H9 (cell line): ENCODE data around the gene RAB3IP. TPM values are rescaled to one million over a fixed set of nuclear protein-coding genes. Genes with fewer than 3 reads are reported as not detected.

Experiments used
- DNase-seq: peaks from one replicate; pipeline ENCODE4 v3.0.0-alpha.2; 2017
- H2AFZ ChIP-seq: one replicate; pipeline ENCODE4 v1.6.1; 2013; ENCODE audit warnings: mild to moderate bottlenecking, low read length, control low read depth, moderate library complexity
- H2AK5ac ChIP-seq: 2 replicates; pipeline ENCODE4 v1.6.1; 2013; ENCODE audit warnings: low read length, control low read depth, mixed read lengths; ENCODE audit not compliant: insufficient read length
- H2BK120ac ChIP-seq: one replicate; pipeline ENCODE4 v1.6.1; 2013; ENCODE audit warnings: low read depth, mild to moderate bottlenecking, low read length, control low read depth, inconsistent platforms; ENCODE audit not compliant: poor library complexity, severe bottlenecking
- H2BK12ac ChIP-seq: 2 replicates; pipeline ENCODE4 v1.6.1; 2013; ENCODE audit warnings: low read length, control low read depth, mixed read lengths, low read depth; ENCODE audit not compliant: insufficient read length
- H2BK15ac ChIP-seq: 2 replicates; pipeline ENCODE4 v1.6.1; 2013; ENCODE audit warnings: low read depth, low read length, control low read depth
- H2BK20ac ChIP-seq: one replicate; pipeline ENCODE4 v1.6.1; 2013; ENCODE audit warnings: low read depth, mild to moderate bottlenecking, low read length, control low read depth, inconsistent platforms; ENCODE audit not compliant: poor library complexity, severe bottlenecking
- H2BK5ac ChIP-seq: 2 replicates; pipeline ENCODE4 v1.6.1; 2013; ENCODE audit warnings: low read length, control low read depth, mixed read lengths; ENCODE audit not compliant: insufficient read length
- H3K14ac ChIP-seq: 2 replicates; pipeline ENCODE4 v1.6.1; 2013; ENCODE audit warnings: low read length, control low read depth; ENCODE audit not compliant: insufficient read depth
- H3K18ac ChIP-seq: 2 replicates; pipeline ENCODE4 v1.6.1; 2013; ENCODE audit warnings: low read depth, mild to moderate bottlenecking, mixed read lengths, low read length, control low read depth; ENCODE audit not compliant: insufficient read length
- H3K23ac ChIP-seq: 2 replicates; pipeline ENCODE4 v1.6.1; 2013; ENCODE audit warnings: low read length, control low read depth, mixed read lengths, low read depth; ENCODE audit not compliant: insufficient read length
- H3K23me2 ChIP-seq: 2 replicates; pipeline ENCODE4 v1.6.1; 2013; ENCODE audit warnings: low read depth, mild to moderate bottlenecking, mixed read lengths, low read length, control low read depth; ENCODE audit not compliant: insufficient read length, poor library complexity, severe bottlenecking
- H3K27ac ChIP-seq: 2 replicates; pipeline ENCODE4 v1.5.1; 2013; ENCODE audit warnings: low read length, control low read depth, mixed read lengths, low read depth; ENCODE audit not compliant: insufficient read length
- H3K27me3 ChIP-seq: 2 replicates; pipeline ENCODE4 v1.6.1; 2013; ENCODE audit warnings: low read length, control low read depth, inconsistent platforms; ENCODE audit not compliant: insufficient read depth
- H3K4ac ChIP-seq: 2 replicates; pipeline ENCODE4 v1.6.1; 2013; ENCODE audit warnings: low read depth, mild to moderate bottlenecking, control low read depth, inconsistent platforms, low read length, moderate library complexity
- H3K4me1 ChIP-seq: 2 replicates; pipeline ENCODE4 v1.6.1; 2013; ENCODE audit warnings: low read length, control low read depth, inconsistent platforms; ENCODE audit not compliant: insufficient read depth
- H3K4me2 ChIP-seq: 2 replicates; pipeline ENCODE4 v1.6.1; 2013; ENCODE audit warnings: low read length, control low read depth, mixed read lengths; ENCODE audit not compliant: insufficient read length, insufficient read depth
- H3K56ac ChIP-seq: 2 replicates; pipeline ENCODE4 v1.6.1; 2013; ENCODE audit warnings: low read depth, mild to moderate bottlenecking, mixed read lengths, low read length, control low read depth; ENCODE audit not compliant: insufficient read length
- H3K79me1 ChIP-seq: 2 replicates; pipeline ENCODE4 v1.6.1; 2013; ENCODE audit warnings: low read depth, mild to moderate bottlenecking, moderate library complexity, low read length, control low read depth, inconsistent platforms; ENCODE audit not compliant: insufficient read depth, poor library complexity, severe bottlenecking
- H3K79me2 ChIP-seq: 2 replicates; pipeline ENCODE4 v1.6.1; 2013; ENCODE audit warnings: low read length, control low read depth, inconsistent platforms; ENCODE audit not compliant: insufficient read depth
- H3K9ac ChIP-seq: 2 replicates; pipeline ENCODE4 v1.6.1; 2013; ENCODE audit warnings: low read length, control low read depth, mixed read lengths; ENCODE audit not compliant: insufficient read length; ENCODE audit errors: extremely low read depth
- H3K9me3 ChIP-seq: one replicate; pipeline ENCODE4 v1.6.1; 2013; ENCODE audit warnings: low read depth, low read length, inconsistent platforms; ENCODE audit not compliant: control insufficient read depth
- H3T11ph ChIP-seq: one replicate; pipeline ENCODE4 v1.6.1; 2013; ENCODE audit warnings: mild to moderate bottlenecking, low read length, control low read depth, inconsistent platforms
- H4K20me1 ChIP-seq: one replicate; pipeline ENCODE4 v1.6.1; 2013; ENCODE audit not compliant: control insufficient read depth, insufficient read length, insufficient read depth
- H4K5ac ChIP-seq: 2 replicates; pipeline ENCODE4 v1.6.1; 2013; ENCODE audit warnings: low read depth, mild to moderate bottlenecking, mixed read lengths, low read length, control low read depth; ENCODE audit not compliant: insufficient read length
- H4K8ac ChIP-seq: replicated peaks from 2 replicates; pipeline ENCODE4 v1.6.1; 2013; ENCODE audit warnings: low read length, control low read depth, mixed read lengths, low read depth; ENCODE audit not compliant: insufficient read length
- H4K91ac ChIP-seq: 2 replicates; pipeline ENCODE4 v1.6.1; 2013; ENCODE audit warnings: low read depth, mild to moderate bottlenecking, moderate library complexity, mixed read lengths, low read length, control low read depth; ENCODE audit not compliant: insufficient read length
- H3K27ac Mint-ChIP-seq, 3 experiments: 2 replicates in 2 of 3; 3 replicates in 1 of 3; pipeline ENCODE4 v1.8.0; 2020 to 2021; ENCODE audit warnings: mixed read lengths in 3 of 3, mild to moderate bottlenecking in 1 of 3, moderate library complexity in 1 of 3
- H3K27me3 Mint-ChIP-seq: 2 replicates; pipeline ENCODE4 v1.8.0; 2021; ENCODE audit warnings: low read depth, mild to moderate bottlenecking, moderate library complexity, mixed read lengths
- H3K36me3 Mint-ChIP-seq, 3 experiments: 2 replicates in 2 of 3; 3 replicates in 1 of 3; pipeline ENCODE4 v1.8.0; 2020 to 2021; ENCODE audit warnings: low read depth in 3 of 3, mixed read lengths in 3 of 3; ENCODE audit not compliant: insufficient read depth in 1 of 3
- H3K4me1 Mint-ChIP-seq, 2 experiments: 2 replicates each; pipeline ENCODE4 v1.8.0; 2020; ENCODE audit warnings: mixed read lengths in 2 of 2
- H3K4me3 Mint-ChIP-seq, 2 experiments: 2 replicates in 1 of 2; 3 replicates in 1 of 2; pipeline ENCODE4 v1.8.0; 2020 to 2021; ENCODE audit warnings: mild to moderate bottlenecking in 2 of 2, mixed read lengths in 2 of 2, moderate library complexity in 1 of 2
- H3K9me3 Mint-ChIP-seq, 2 experiments: 2 replicates in 1 of 2; 3 replicates in 1 of 2; pipeline ENCODE4 v1.8.0; 2020; ENCODE audit warnings: mild to moderate bottlenecking in 2 of 2, mixed read lengths in 2 of 2, moderate library complexity in 1 of 2
- total RNA-seq: library from RNA; stranded (reverse); gene quantifications from 2 replicates; pipeline ENCODE4 v1.2.1, GENCODE V29; 2021
- TF ChIP-seq, protein P1 (sequence below): fragments of 200-600 bp; sonication (generic); conservative IDR thresholded peaks from 3 replicates; pipeline ENCODE4 v1.8.0; 2021; ENCODE audit warnings: antibody characterized with exemption, mild to moderate bottlenecking

RAB3IP gene
- total RNA-seq, 1 experiment from 2014 or later = 45.5 TPM

- Histone ChIP-seq H3K23ac (no peak overlapping the region), H4K5ac (no peak overlapping the region), H2BK12ac (no peak overlapping the region), H3K9ac (no peak overlapping the region), H3K79me1 (no peaks in the 10 kb centered on the region), H2AK5ac (no peak overlapping the region), H3K79me2 (no peaks in the 10 kb centered on the region), H3T11ph (no peak overlapping the region), H4K20me1 (no peaks in the 10 kb centered on the region), H2BK15ac (no peak overlapping the region), H3K4ac (no peak overlapping the region), H3K18ac (no peak overlapping the region), H4K8ac (no peak overlapping the region), H3K23me2 (no peaks in the 10 kb centered on the region), H2BK20ac (no peak overlapping the region), H2BK5ac (no peak overlapping the region), H3K9me3 (no peaks in the 10 kb centered on the region), H3K27ac (no peak overlapping the region), H2BK120ac (no peak overlapping the region), H3K56ac (no peak overlapping the region), H4K91ac (no peak overlapping the region), H3K27me3 (no peaks in the 10 kb centered on the region), H3K4me2 (no peak overlapping the region), H3K14ac (no peak overlapping the region), H3K4me1 (no peaks in the 10 kb centered on the region), H2AFZ (no peak overlapping the region)
- H3K27ac Mint-ChIP-seq = no peak overlapping the region
- H3K4me1 Mint-ChIP-seq = peaks cover 3% of the 10 kb centered on the region in 2 experiments; a peak in 3 of 4 replicates
- no peaks in the 10 kb centered on the region; the same call in 1 of the 2 replicates for H3K27me3 Mint-ChIP-seq
- TF ChIP-seq, protein P1, sequence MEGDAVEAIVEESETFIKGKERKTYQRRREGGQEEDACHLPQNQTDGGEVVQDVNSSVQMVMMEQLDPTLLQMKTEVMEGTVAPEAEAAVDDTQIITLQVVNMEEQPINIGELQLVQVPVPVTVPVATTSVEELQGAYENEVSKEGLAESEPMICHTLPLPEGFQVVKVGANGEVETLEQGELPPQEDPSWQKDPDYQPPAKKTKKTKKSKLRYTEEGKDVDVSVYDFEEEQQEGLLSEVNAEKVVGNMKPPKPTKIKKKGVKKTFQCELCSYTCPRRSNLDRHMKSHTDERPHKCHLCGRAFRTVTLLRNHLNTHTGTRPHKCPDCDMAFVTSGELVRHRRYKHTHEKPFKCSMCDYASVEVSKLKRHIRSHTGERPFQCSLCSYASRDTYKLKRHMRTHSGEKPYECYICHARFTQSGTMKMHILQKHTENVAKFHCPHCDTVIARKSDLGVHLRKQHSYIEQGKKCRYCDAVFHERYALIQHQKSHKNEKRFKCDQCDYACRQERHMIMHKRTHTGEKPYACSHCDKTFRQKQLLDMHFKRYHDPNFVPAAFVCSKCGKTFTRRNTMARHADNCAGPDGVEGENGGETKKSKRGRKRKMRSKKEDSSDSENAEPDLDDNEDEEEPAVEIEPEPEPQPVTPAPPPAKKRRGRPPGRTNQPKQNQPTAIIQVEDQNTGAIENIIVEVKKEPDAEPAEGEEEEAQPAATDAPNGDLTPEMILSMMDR = no peak
- DNase-seq = no peak
- H3K4me3 Mint-ChIP-seq = no peak overlapping the region
- no peaks in the 10 kb centered on the region for H3K36me3 Mint-ChIP-seq
- H3K9me3 Mint-ChIP-seq = no peaks in the 10 kb centered on the region; a peak in 1 of 5 replicates
These were observed 95.9 kb downstream of the RAB3IP start for GRCh38 chr12:69834576-69834975.
